Measurements from ENCODE around the gene SMIM7.

Gene SMIM7

GRCh38 chr19:16623066-16623465 is 36.9 kb downstream of the SMIM7 start:
- no peak for DNase-seq (ENCODE audit: low read depth in 2 of 2)

- no peak for DNase-seq (ENCODE audit: low read depth in 2 of 2)
Observed at GRCh38 chr19:16621165-16621800, 38.7 kb downstream of the SMIM7 start.

- no peak for DNase-seq (ENCODE audit: low read depth in 2 of 2)
Observed at GRCh38 chr19:16620584-16620983, 39.4 kb downstream of the SMIM7 start.

- no peak for DNase-seq (ENCODE audit: low read depth in 2 of 2)
Observed at GRCh38 chr19:16620018-16620417, 39.9 kb downstream of the SMIM7 start.

- DNase-seq (ENCODE audit: low read depth in 2 of 2) = no peak
Observed at GRCh38 chr19:16619457-16619856, 40.5 kb downstream of the SMIM7 start.

GRCh38 chr19:16618248-16618647 is 41.7 kb downstream of the SMIM7 start:
- DNase-seq (ENCODE audit: low read depth in 2 of 2) = no peak

- no peak for DNase-seq (ENCODE audit: low read depth in 2 of 2)
Observed at GRCh38 chr19:16615808-16616207, 44.1 kb downstream of the SMIM7 start.

- DNase-seq (ENCODE audit: low read depth in 2 of 2) = no peak
Observed at GRCh38 chr19:16614941-16615340, 45.0 kb downstream of the SMIM7 start.

GRCh38 chr19:16613841-16614240 is 46.1 kb downstream of the SMIM7 start:
- no peak for DNase-seq (ENCODE audit: low read depth in 2 of 2)

GRCh38 chr19:16612636-16613035 is 47.3 kb downstream of the SMIM7 start:
- no peak for DNase-seq (ENCODE audit: low read depth in 2 of 2)

- DNase-seq (ENCODE audit: low read depth in 2 of 2) = no peak
Observed at GRCh38 chr19:16611121-16611520, 48.8 kb downstream of the SMIM7 start.

- DNase-seq (ENCODE audit: low read depth in 2 of 2) = no peak
Observed at GRCh38 chr19:16609511-16610200, 50.3 kb downstream of the SMIM7 start.

GRCh38 chr19:16608290-16608739 is 51.6 kb downstream of the SMIM7 start:
- no peak for DNase-seq (ENCODE audit: low read depth in 2 of 2)

GRCh38 chr19:16607819-16608218 is 52.1 kb downstream of the SMIM7 start:
- DNase-seq (ENCODE audit: low read depth in 2 of 2) = no peak

GRCh38 chr19:16605553-16605994 is 54.4 kb downstream of the SMIM7 start:
- DNase-seq (ENCODE audit: low read depth in 2 of 2) = no peak

- no peak for DNase-seq (ENCODE audit: low read depth in 2 of 2)
Observed at GRCh38 chr19:16605115-16605514, 54.8 kb downstream of the SMIM7 start.

- no peak for DNase-seq (ENCODE audit: low read depth in 2 of 2)
Observed at GRCh38 chr19:16604615-16605014, 55.3 kb downstream of the SMIM7 start.

- DNase-seq (ENCODE audit: low read depth in 2 of 2) = no peak
Observed at GRCh38 chr19:16603090-16603489, 56.9 kb downstream of the SMIM7 start.

GRCh38 chr19:16601378-16602052 is 58.4 kb downstream of the SMIM7 start:
- no peak for DNase-seq (ENCODE audit: low read depth in 2 of 2)

GRCh38 chr19:16600824-16601223 is 59.1 kb downstream of the SMIM7 start:
- DNase-seq (ENCODE audit: low read depth in 2 of 2) = no peak

- no peak for DNase-seq (ENCODE audit: low read depth in 2 of 2)
Observed at GRCh38 chr19:16599655-16600346, 60.1 kb downstream of the SMIM7 start.

- DNase-seq (ENCODE audit: low read depth in 2 of 2) = no peak
Observed at GRCh38 chr19:16598848-16599247, 61.1 kb downstream of the SMIM7 start.

Data from stimulated activated CD4-positive, alpha-beta T cell treated with anti-CD3 and anti-CD28 coated beads, Interleukin-15, amount 100 ng/mL, for 48 hours (primary cell).